Measurements from ENCODE around the gene FCSK. TPM values are rescaled to one million over a fixed set of nuclear protein-coding genes. Genes with fewer than 3 reads are reported as not detected.

The FCSK gene
- total RNA-seq, 2 experiments from 2014 or later, result 24.3 to 26.0 TPM

DNA sequence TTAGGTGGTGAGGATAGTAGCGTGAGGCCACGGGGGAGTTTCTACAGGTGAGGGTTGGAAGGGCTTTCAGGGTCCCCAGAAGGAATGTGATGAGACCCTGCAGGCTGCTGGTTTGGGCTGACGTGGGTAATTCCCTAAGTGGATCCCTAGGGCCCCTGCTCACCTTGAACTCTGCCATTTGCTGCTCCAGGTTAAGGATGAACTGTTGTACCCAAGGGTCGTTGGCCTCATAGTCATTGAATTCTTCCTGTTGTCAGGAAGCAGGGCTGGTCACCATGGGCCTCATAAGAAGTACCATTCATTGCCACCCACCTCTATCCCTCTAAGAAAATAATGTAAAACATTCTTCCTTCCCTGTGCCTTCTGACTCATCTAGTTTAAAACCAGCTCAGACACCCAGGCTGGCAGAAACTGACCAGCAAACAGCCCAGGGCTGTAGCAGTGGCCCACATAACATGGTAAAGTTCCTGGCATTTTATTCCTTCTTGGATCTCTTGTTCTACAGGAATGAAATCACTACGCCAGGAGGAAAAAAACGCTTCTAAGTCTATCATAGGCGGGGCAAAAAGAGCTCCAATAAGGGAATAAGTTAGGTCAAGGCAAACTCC lies 27.6 kb downstream of the FCSK start:
- Mint-ChIP-seq H3K27ac (no peak overlapping the region), H3K4me3 (no peak overlapping the region), H3K4me1 (peaks cover 8% of the 10 kb centered on the region), H3K36me3 (peaks cover 10% of the 10 kb centered on the region), H3K27me3 (no peaks in the 10 kb centered on the region), H3K9me3 (no peaks in the 10 kb centered on the region)
- POLR2A ChIA-PET, result no interaction called here
- DNase-seq (no peak), ATAC-seq (ENCODE audit: low read depth) (no peak)

- POLR2A ChIA-PET, result no interaction called here
- Mint-ChIP-seq H3K4me3 (no peak overlapping the region), H3K27ac (no peak overlapping the region)
Measured at GRCh38 chr16:70482624-70483023, 28.2 kb downstream of the FCSK start.

DNA sequence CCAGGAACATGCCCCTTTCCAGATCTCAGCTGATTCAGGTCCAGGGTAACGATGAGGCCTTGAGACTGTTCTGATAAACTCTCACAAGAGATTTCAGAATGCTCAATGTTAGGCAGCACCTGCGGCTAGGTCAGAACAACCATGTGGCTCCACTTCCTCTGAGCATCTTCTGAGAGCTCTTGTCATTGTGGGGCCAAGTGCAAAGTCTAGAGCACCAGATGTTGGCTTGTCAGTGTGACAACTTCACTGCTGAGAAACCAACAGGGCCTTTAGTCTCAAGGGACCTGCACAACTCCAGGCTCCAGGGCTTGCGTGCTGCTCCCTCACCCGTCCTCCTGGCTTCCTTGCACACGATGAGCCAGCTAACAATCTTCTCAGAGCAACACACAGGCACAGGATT lies 29.0 kb downstream of the FCSK start:
- H3K4me1 Mint-ChIP-seq, result peaks cover 5% of the 10 kb centered on the region
- H3K36me3 Mint-ChIP-seq, result peaks cover 10% of the 10 kb centered on the region
- ATAC-seq (ENCODE audit: low read depth) (no peak), DNase-seq (no peak)
- H3K4me3 Mint-ChIP-seq, result no peak overlapping the region
- POLR2A ChIA-PET, result interaction anchor here (0.6 kb wide), 2 partner anchors 8 to 52 kb away, joined by 4 to 5 read pairs; no protein-coding TSS in a partner anchor
- no peaks in the 10 kb centered on the region for H3K27me3 Mint-ChIP-seq
- H3K27ac Mint-ChIP-seq, result no peak overlapping the region
- no peaks in the 10 kb centered on the region for H3K9me3 Mint-ChIP-seq

More at GRCh38 chr16:70482624-70483023, 28.2 kb downstream of the FCSK start:
- DNase-seq (no peak), ATAC-seq (ENCODE audit: low read depth) (no peak)
- Mint-ChIP-seq H3K9me3 (no peaks in the 10 kb centered on the region), H3K27me3 (no peaks in the 10 kb centered on the region), H3K4me1 (peaks cover 5% of the 10 kb centered on the region), H3K36me3 (peaks cover 10% of the 10 kb centered on the region)

DNA sequence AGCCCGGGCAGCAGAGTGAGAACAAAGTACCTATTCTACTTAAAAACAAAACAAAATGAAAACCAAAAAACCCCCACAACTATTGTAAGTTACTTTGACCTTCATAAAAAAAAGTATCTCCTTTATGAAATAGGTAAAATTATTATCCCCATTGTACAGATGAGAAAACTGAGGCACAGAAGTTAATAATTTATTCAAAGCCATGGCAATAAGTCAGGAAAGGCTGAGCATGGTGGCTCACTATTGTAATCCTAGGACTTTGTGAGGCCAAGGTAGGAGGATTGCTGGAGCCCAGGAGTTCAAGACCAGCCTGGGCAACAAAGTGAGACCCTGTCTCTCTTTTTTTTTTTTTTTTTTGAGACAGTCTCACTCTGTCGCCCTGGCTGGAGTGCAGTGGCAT lies 30.5 kb downstream of the FCSK start:
- POLR2A ChIA-PET, result interaction anchor here (0.7 to 1.0 kb wide), 2 partner anchors 104 to 196 kb away, joined by 3 to 4 read pairs; partner anchors contain the start of gene AARS1
- H3K27ac Mint-ChIP-seq, result no peak overlapping the region

DNA sequence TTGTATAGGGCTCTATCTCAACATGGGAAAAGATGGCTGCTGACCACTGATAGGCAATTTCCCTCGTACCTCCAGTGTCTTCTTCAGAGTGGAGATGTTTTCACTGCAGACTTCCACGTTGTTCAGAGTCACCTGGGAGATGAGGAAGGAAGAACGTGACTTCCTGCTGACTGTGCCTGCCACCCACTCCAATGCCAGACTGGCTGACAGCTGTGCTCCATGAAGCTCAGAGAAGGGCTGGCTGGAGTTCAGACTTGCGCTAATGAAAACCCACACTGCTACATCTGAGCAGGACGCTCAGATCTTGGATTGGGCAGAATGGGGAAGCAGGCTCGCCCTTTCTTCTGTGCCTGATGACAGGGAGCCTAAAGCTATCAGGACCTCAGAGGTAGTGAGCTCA lies 35.9 kb downstream of the FCSK start:
- ATAC-seq (ENCODE audit: low read depth), result no peak
- no peak overlapping the region for H3K27ac Mint-ChIP-seq

More for the DNA sequence above, 30.5 kb downstream of the FCSK start:
- H3K4me3 Mint-ChIP-seq, result no peak overlapping the region
- peaks cover 12% of the 10 kb centered on the region for H3K36me3 Mint-ChIP-seq
- DNase-seq (no peak), ATAC-seq (ENCODE audit: low read depth) (no peak)
- H3K9me3 Mint-ChIP-seq, result no peaks in the 10 kb centered on the region
- H3K4me1 Mint-ChIP-seq, result no peaks in the 10 kb centered on the region
- H3K27me3 Mint-ChIP-seq, result no peaks in the 10 kb centered on the region

DNA sequence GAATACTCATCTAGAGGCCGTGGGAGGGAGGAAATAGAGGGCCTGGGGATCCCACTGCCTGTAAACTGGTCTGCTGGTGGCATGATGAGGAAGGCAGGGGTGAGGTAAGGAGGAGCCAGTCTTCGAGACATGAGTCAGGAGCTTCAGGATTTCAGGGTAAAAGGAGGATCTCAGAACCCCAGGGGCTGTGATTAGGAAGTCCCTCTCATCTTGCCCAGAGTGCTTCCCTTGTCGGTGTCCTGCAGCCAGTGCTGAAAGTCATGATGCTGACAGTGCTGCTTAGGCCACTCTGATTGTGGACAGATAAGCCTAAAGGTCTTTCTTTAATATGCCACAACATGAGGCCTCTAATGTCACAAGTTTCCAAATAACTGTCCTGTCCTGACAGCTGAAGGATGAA lies 39.4 kb downstream of the FCSK start:
- peak overlapping the region; percentile 19 for H3K27ac Mint-ChIP-seq
- peaks cover 15% of the 10 kb centered on the region for H3K4me1 Mint-ChIP-seq
- ATAC-seq (ENCODE audit: low read depth), result no peak
- no peak overlapping the region for H3K4me3 Mint-ChIP-seq
- DNase-seq, result no peak
- H3K9me3 Mint-ChIP-seq, result no peaks in the 10 kb centered on the region
- H3K27me3 Mint-ChIP-seq, result no peaks in the 10 kb centered on the region
- peaks cover 42% of the 10 kb centered on the region for H3K36me3 Mint-ChIP-seq
- POLR2A ChIA-PET, result no interaction called here

More for the DNA sequence above, 35.9 kb downstream of the FCSK start:
- no peak overlapping the region for H3K4me3 Mint-ChIP-seq
- no peak for DNase-seq
- H3K27me3 Mint-ChIP-seq, result no peaks in the 10 kb centered on the region
- H3K4me1 Mint-ChIP-seq, result peaks cover 15% of the 10 kb centered on the region
- POLR2A ChIA-PET, result interaction anchor here (0.7 kb wide), 1 partner anchor 71 kb away, joined by 3 read pairs; no protein-coding TSS in a partner anchor
- H3K36me3 Mint-ChIP-seq, result peaks cover 33% of the 10 kb centered on the region
- no peaks in the 10 kb centered on the region for H3K9me3 Mint-ChIP-seq

DNA sequence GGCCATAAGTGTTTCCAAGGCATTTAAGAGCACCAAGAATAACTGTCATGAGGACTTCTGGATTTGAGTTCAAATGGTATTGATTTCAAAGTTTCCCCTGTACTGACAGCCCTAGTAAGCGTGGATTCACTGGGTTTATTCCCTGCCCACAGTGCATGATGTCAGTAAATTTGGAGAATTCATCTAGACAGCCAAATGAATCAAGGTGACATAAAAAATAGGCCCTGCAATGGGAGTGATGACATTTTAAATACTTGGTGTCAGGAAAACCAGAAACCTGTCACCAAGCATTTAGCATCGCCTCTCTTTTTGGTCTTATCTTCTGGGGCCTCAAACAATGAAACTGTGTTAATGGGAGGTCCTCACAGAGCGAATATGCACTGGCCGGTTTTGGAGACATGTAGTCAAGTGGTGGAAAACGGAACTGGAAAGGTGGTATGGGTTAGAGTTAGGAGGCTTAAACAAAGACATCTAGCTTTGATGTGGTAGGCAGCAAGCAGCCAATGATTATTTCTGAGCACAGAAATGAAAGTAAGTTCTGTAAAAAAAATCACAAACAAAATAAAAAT lies 39.9 kb downstream of the FCSK start:
- POLR2A ChIA-PET, result no interaction called here
- Mint-ChIP-seq H3K36me3 (peaks cover 43% of the 10 kb centered on the region), H3K27me3 (no peaks in the 10 kb centered on the region), H3K9me3 (no peaks in the 10 kb centered on the region), H3K4me1 (peaks cover 15% of the 10 kb centered on the region), H3K27ac (peak overlapping the region; percentile 79), H3K4me3 (peak overlapping the region; percentile 33)
- no peak for DNase-seq
- peak; percentile 73 for ATAC-seq (ENCODE audit: low read depth)

- H3K36me3 Mint-ChIP-seq, result peaks cover 40% of the 10 kb centered on the region
- POLR2A ChIA-PET, result interaction anchor here (1.3 kb wide), 1 partner anchor 28 kb away, joined by 5 read pairs; the partner anchor contains the start of gene COG4
Measured at GRCh38 chr16:70494777-70495176, 40.4 kb downstream of the FCSK start.

GRCh38 chr16:70495425-70496182 lies 41.2 kb downstream of the FCSK start:
- H3K9me3 Mint-ChIP-seq, result no peaks in the 10 kb centered on the region

More at GRCh38 chr16:70494777-70495176, 40.4 kb downstream of the FCSK start:
- Mint-ChIP-seq H3K27me3 (no peaks in the 10 kb centered on the region), H3K9me3 (no peaks in the 10 kb centered on the region), H3K27ac (peak overlapping the region; percentile 79), H3K4me3 (peak overlapping the region; percentile 33), H3K4me1 (peaks cover 15% of the 10 kb centered on the region)
- no peak for DNase-seq
- peak; percentile 58 for ATAC-seq (ENCODE audit: low read depth)

GRCh38 chr16:70496513-70496912 lies 42.1 kb downstream of the FCSK start:
- H3K4me3 Mint-ChIP-seq, result no peak overlapping the region
- H3K36me3 Mint-ChIP-seq, result peaks cover 38% of the 10 kb centered on the region
- H3K27me3 Mint-ChIP-seq, result no peaks in the 10 kb centered on the region
- ATAC-seq (ENCODE audit: low read depth) (no peak), DNase-seq (no peak)
- peaks cover 15% of the 10 kb centered on the region for H3K4me1 Mint-ChIP-seq
- no peak overlapping the region for H3K27ac Mint-ChIP-seq
- no peaks in the 10 kb centered on the region for H3K9me3 Mint-ChIP-seq
- POLR2A ChIA-PET, result interaction anchor here (0.6 to 1.2 kb wide), 3 partner anchors 26 to 52 kb away, joined by 3 read pairs; partner anchors contain the start of gene COG4

More at GRCh38 chr16:70495425-70496182, 41.2 kb downstream of the FCSK start:
- no peak for ATAC-seq (ENCODE audit: low read depth)
- H3K36me3 Mint-ChIP-seq, result peaks cover 40% of the 10 kb centered on the region
- no peaks in the 10 kb centered on the region for H3K27me3 Mint-ChIP-seq
- no peak overlapping the region for H3K4me3 Mint-ChIP-seq
- POLR2A ChIA-PET, result interaction anchor here (0.6 to 1.3 kb wide), 2 partner anchors 27 to 147 kb away, joined by 3 to 5 read pairs; partner anchors contain the start of gene COG4
- no peak for DNase-seq
- H3K4me1 Mint-ChIP-seq, result peaks cover 15% of the 10 kb centered on the region
- H3K27ac Mint-ChIP-seq, result no peak overlapping the region

DNA sequence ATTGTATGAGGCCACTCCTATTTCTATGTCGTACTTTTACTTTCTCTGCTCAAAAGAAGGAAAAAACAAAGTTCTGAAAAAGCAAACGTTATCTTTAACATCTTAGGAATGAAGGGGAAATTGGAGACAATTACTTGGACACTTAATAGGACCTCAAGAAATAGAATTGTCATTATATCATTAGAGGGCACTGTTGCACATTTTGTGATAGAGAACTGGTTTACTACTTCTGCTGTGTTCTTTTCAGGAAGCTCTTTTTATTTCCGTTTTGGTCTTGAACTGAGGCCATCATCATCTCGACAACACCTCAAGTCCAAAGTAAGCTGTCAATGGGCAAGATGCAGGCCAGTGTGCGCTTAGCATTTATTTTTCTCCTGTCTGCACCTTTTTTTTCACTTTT lies 54.4 kb downstream of the FCSK start:
- POLR2A ChIA-PET, result interaction anchor here (0.6 to 1.0 kb wide), 7 partner anchors 8 to 188 kb away, joined by 3 to 4 read pairs (median 3); partner anchors contain the start of genes COG4, DDX19A and SF3B3
- H3K4me1 Mint-ChIP-seq, result peaks cover 7% of the 10 kb centered on the region
- ATAC-seq (ENCODE audit: low read depth), result peak; percentile 47
- no peak overlapping the region for H3K4me3 Mint-ChIP-seq
- no peak for DNase-seq
- H3K27me3 Mint-ChIP-seq, result no peaks in the 10 kb centered on the region
- H3K9me3 Mint-ChIP-seq, result no peaks in the 10 kb centered on the region
- H3K27ac Mint-ChIP-seq, result peak overlapping the region; percentile 53
- H3K36me3 Mint-ChIP-seq, result peaks cover 25% of the 10 kb centered on the region

- Mint-ChIP-seq H3K4me3 (no peak overlapping the region), H3K4me1 (peaks cover 7% of the 10 kb centered on the region), H3K27me3 (no peaks in the 10 kb centered on the region), H3K36me3 (peaks cover 25% of the 10 kb centered on the region), H3K27ac (no peak overlapping the region), H3K9me3 (no peaks in the 10 kb centered on the region)
- ATAC-seq (ENCODE audit: low read depth), result no peak
- DNase-seq, result no peak
- POLR2A ChIA-PET, result no interaction called here
Measured at GRCh38 chr16:70510216-70510615, 55.8 kb downstream of the FCSK start.

- H3K4me3 Mint-ChIP-seq, result no peak overlapping the region
- DNase-seq (no peak), ATAC-seq (ENCODE audit: low read depth) (no peak)
- H3K9me3 Mint-ChIP-seq, result no peaks in the 10 kb centered on the region
- no peak overlapping the region for H3K27ac Mint-ChIP-seq
- H3K27me3 Mint-ChIP-seq, result no peaks in the 10 kb centered on the region
- POLR2A ChIA-PET, result no interaction called here
- H3K36me3 Mint-ChIP-seq, result peaks cover 27% of the 10 kb centered on the region
- H3K4me1 Mint-ChIP-seq, result peaks cover 7% of the 10 kb centered on the region
Measured at GRCh38 chr16:70511833-70512232, 57.4 kb downstream of the FCSK start.
